Hepatocyte (in vitro differentiated cells): ENCODE data around the gene EPO. TPM values are rescaled to one million over a fixed set of nuclear protein-coding genes. Genes with fewer than 3 reads are reported as not detected.

Experiments used
- DNase-seq: peaks from one replicate; pipeline ENCODE4 v3.0.0-alpha.2; 2016; ENCODE audit warnings: low spot score
- H2AFZ ChIP-seq: fragments of 200-600 bp; sonication (generic); 2 replicates; pipeline ENCODE4 v1.6.0; 2016; ENCODE audit warnings: antibody characterized with exemption, mild to moderate bottlenecking
- H3K27ac ChIP-seq: fragments of 200-600 bp; sonication (generic); 2 replicates; pipeline ENCODE4 v1.5.1; 2016; ENCODE audit warnings: mild to moderate bottlenecking
- H3K27me3 ChIP-seq: fragments of 200-600 bp; sonication (generic); 2 replicates; pipeline ENCODE4 v1.6.1; 2016
- H3K36me3 ChIP-seq: fragments of 200-600 bp; sonication (generic); replicated peaks from 2 replicates; pipeline ENCODE4 v1.5.1; 2016; ENCODE audit warnings: low read depth; ENCODE audit not compliant: insufficient read depth
- H3K4me1 ChIP-seq: fragments of 200-600 bp; sonication (generic); 2 replicates; pipeline ENCODE4 v1.5.1; 2016; ENCODE audit warnings: mild to moderate bottlenecking, moderate library complexity; ENCODE audit not compliant: insufficient read depth
- H3K4me2 ChIP-seq: fragments of 200-600 bp; sonication (generic); 2 replicates; pipeline ENCODE4 v1.6.0; 2016
- H3K4me3 ChIP-seq: fragments of 200-600 bp; sonication (generic); 2 replicates; pipeline ENCODE4 v1.5.1; 2016; ENCODE audit warnings: mild to moderate bottlenecking
- H3K79me2 ChIP-seq: fragments of 200-600 bp; sonication (generic); 2 replicates; pipeline ENCODE4 v1.6.0; 2017; ENCODE audit warnings: mild to moderate bottlenecking
- H3K9me2 ChIP-seq: fragments of 200-600 bp; sonication (generic); replicated peaks from 2 replicates; pipeline ENCODE4 v1.6.0; 2017; ENCODE audit warnings: mild to moderate bottlenecking; ENCODE audit not compliant: insufficient read depth
- H3K9me3 ChIP-seq: fragments of 200-600 bp; sonication (generic); 2 replicates; pipeline ENCODE4 v1.5.1; 2016; ENCODE audit warnings: low read depth, mild to moderate bottlenecking
- H4K20me1 ChIP-seq: fragments of 200-600 bp; sonication (generic); 2 replicates; pipeline ENCODE4 v1.6.0; 2016; ENCODE audit warnings: mild to moderate bottlenecking; ENCODE audit not compliant: insufficient read depth, poor library complexity, severe bottlenecking
- CTCF ChIP-seq: fragments of 200-600 bp; sonication (generic); IDR thresholded peaks from 2 replicates; pipeline ENCODE4 v1.5.1; 2016; ENCODE audit warnings: antibody characterized with exemption, mild to moderate bottlenecking; ENCODE audit not compliant: poor library complexity
- EZH2 ChIP-seq: fragments of 200-600 bp; sonication (generic); IDR thresholded peaks from 2 replicates; pipeline ENCODE4 v1.6.1; 2016; ENCODE audit warnings: antibody characterized with exemption, mild to moderate bottlenecking, borderline replicate concordance
- EZH2phosphoT487 ChIP-seq: fragments of 200-600 bp; sonication (generic); IDR thresholded peaks from one replicate; pipeline ENCODE4 v1.6.1; 2018; ENCODE audit warnings: antibody characterized with exemption, mild to moderate bottlenecking, low read depth, moderate library complexity; ENCODE audit not compliant: unreplicated experiment, severe bottlenecking
- WGBS: methylation state at CpG from one replicate; pipeline ENCODE4 v1.1.6; 2016; ENCODE audit warnings: low lambda C conversion rate; ENCODE audit errors: missing lambda C conversion rate; 5-methylcytosine and 5-hydroxymethylcytosine counted together
- polyA plus RNA-seq: library from polyadenylated mRNA; unstranded; fragments of >200 nt; fragmentation: Nextera tagmentation; extraction: Ambion mirVana; gene quantifications from 2 replicates; pipeline ENCODE4 v1.2.1, GENCODE V29; 2016
- total RNA-seq: library from RNA; depleted of rRNA; stranded (reverse); fragments of >200 nt; gene quantifications from 2 replicates; pipeline ENCODE4 v1.2.3, GENCODE V29; 2014

The EPO gene
- total and polyA plus RNA-seq, 2 experiments from 2014 or later = 1.3 TPM; not detected in 1

GRCh38 chr7:100675581-100676350, 44.5 kb upstream of the EPO start:
- no peaks in the 10 kb centered on the region for H3K9me2 ChIP-seq
- H2AFZ ChIP-seq = no peak overlapping the region
- no peaks in the 10 kb centered on the region for H3K9me3 ChIP-seq
- WGBS = 12% methylated on average over 28 of the region's 59 CpGs
- peaks cover 48% of the 10 kb centered on the region for H3K79me2 ChIP-seq
- peaks cover 55% of the 10 kb centered on the region for H4K20me1 ChIP-seq
- DNase-seq = peak; percentile 79
- TF ChIP-seq EZH2phosphoT487 (no peak), EZH2 (no peak), CTCF (no peak)
- no peaks in the 10 kb centered on the region for H3K36me3 ChIP-seq
- H3K4me2 ChIP-seq = peak overlapping the region; percentile 98
- H3K27me3 ChIP-seq = no peaks in the 10 kb centered on the region
- H3K4me1 ChIP-seq = peaks cover 20% of the 10 kb centered on the region
- H3K27ac ChIP-seq = peak overlapping the region; percentile 90
- peak overlapping the region; percentile 96 for H3K4me3 ChIP-seq

- peaks cover 20% of the 10 kb centered on the region for H3K4me1 ChIP-seq
- H4K20me1 ChIP-seq = peaks cover 55% of the 10 kb centered on the region
- H3K27me3 ChIP-seq = no peaks in the 10 kb centered on the region
- peak overlapping the region; percentile 98 for H3K4me2 ChIP-seq
- peaks cover 48% of the 10 kb centered on the region for H3K79me2 ChIP-seq
- TF ChIP-seq CTCF = no peak
- no peak for TF ChIP-seq EZH2
- TF ChIP-seq EZH2phosphoT487 = no peak
- no peak overlapping the region for H2AFZ ChIP-seq
- WGBS = 92% methylated on average over 21 of the region's 23 CpGs
- no peak overlapping the region for H3K4me3 ChIP-seq
- H3K36me3 ChIP-seq = no peaks in the 10 kb centered on the region
- H3K27ac ChIP-seq = peak overlapping the region; percentile 90
- H3K9me2 ChIP-seq = no peaks in the 10 kb centered on the region
- DNase-seq = no peak
- H3K9me3 ChIP-seq = no peaks in the 10 kb centered on the region
Observed at GRCh38 chr7:100676501-100677306, 43.6 kb upstream of the EPO start.

GRCh38 chr7:100677308-100678267, 42.7 kb upstream of the EPO start:
- Histone ChIP-seq H3K9me2 (no peaks in the 10 kb centered on the region), H3K36me3 (no peaks in the 10 kb centered on the region), H3K27ac (no peak overlapping the region), H3K4me2 (no peak overlapping the region), H3K27me3 (no peaks in the 10 kb centered on the region), H4K20me1 (peaks cover 55% of the 10 kb centered on the region), H3K4me1 (peaks cover 20% of the 10 kb centered on the region), H2AFZ (no peak overlapping the region), H3K79me2 (peaks cover 48% of the 10 kb centered on the region), H3K9me3 (no peaks in the 10 kb centered on the region), H3K4me3 (no peak overlapping the region)
- TF ChIP-seq EZH2 (no peak), CTCF (no peak), EZH2phosphoT487 (no peak)
- WGBS = 95% methylated on average over 32 of the region's 36 CpGs
- peak; percentile 6 for DNase-seq
